Karpas-422 (cell line): ENCODE data around the gene HOXB7. TPM values are rescaled to one million over a fixed set of nuclear protein-coding genes. Genes with fewer than 3 reads are reported as not detected.

ENCODE experiments used
- DNase-seq: peaks from one replicate; pipeline ENCODE4 v3.0.0-alpha.2; 2015
- H2AFZ ChIP-seq: fragments of 200-600 bp; sonication (generic); 2 replicates; pipeline ENCODE4 v1.6.1; 2014; ENCODE audit warnings: antibody characterized with exemption, low read length, mixed read lengths
- H3K27ac ChIP-seq: fragments of 200-600 bp; sonication (generic); 2 replicates; pipeline ENCODE4 v1.5.1; 2014; ENCODE audit warnings: mild to moderate bottlenecking, low read length, moderate library complexity
- H3K27me3 ChIP-seq: fragments of 200-600 bp; sonication (generic); 2 replicates; pipeline ENCODE4 v1.6.1; 2014; ENCODE audit warnings: low read length, mixed read lengths
- H3K36me3 ChIP-seq: fragments of 200-600 bp; sonication (generic); 2 replicates; pipeline ENCODE4 v1.6.1; 2014; ENCODE audit warnings: low read length, mixed read lengths; ENCODE audit not compliant: insufficient read depth
- H3K4me1 ChIP-seq: fragments of 200-600 bp; sonication (generic); 2 replicates; pipeline ENCODE4 v1.6.1; 2014; ENCODE audit warnings: mild to moderate bottlenecking, low read length, mixed read lengths
- H3K4me2 ChIP-seq: fragments of 200-600 bp; sonication (generic); 2 replicates; pipeline ENCODE4 v1.6.1; 2014; ENCODE audit warnings: low read length, low read depth, mild to moderate bottlenecking; ENCODE audit not compliant: poor library complexity, severe bottlenecking
- H3K4me3 ChIP-seq: fragments of 200-600 bp; sonication (generic); 2 replicates; pipeline ENCODE4 v1.5.1; 2014; ENCODE audit warnings: mild to moderate bottlenecking, antibody characterized with exemption, low read length, mixed read lengths
- H3K79me2 ChIP-seq: fragments of 200-600 bp; sonication (generic); 2 replicates; pipeline ENCODE4 v1.6.1; 2014; ENCODE audit warnings: mild to moderate bottlenecking, low read length, mixed read lengths
- H3K9ac ChIP-seq: fragments of 200-600 bp; sonication (generic); 2 replicates; pipeline ENCODE4 v1.6.0; 2014; ENCODE audit warnings: low read length
- H3K9me2 ChIP-seq: fragments of 200-600 bp; sonication (generic), shearing (Covaris generic); replicated peaks from 2 replicates; pipeline ENCODE4 v1.6.0; 2014; ENCODE audit warnings: mild to moderate bottlenecking, low read length, moderate library complexity; ENCODE audit not compliant: insufficient read depth
- H3K9me3 ChIP-seq: fragments of 300-700, 200-600 bp; sonication (generic); 2 replicates; pipeline ENCODE4 v1.6.1; 2014; ENCODE audit warnings: low read length, mixed read lengths
- H4K20me1 ChIP-seq: fragments of 200-600 bp; sonication (generic); 2 replicates; pipeline ENCODE4 v1.6.1; 2014; ENCODE audit warnings: mild to moderate bottlenecking, antibody characterized with exemption, low read length, low read depth; ENCODE audit not compliant: insufficient read depth
- total RNA-seq: library from RNA; depleted of rRNA; stranded (reverse); fragments of >200 nt; shearing (Covaris generic); gene quantifications from 2 replicates; pipeline ENCODE4 v1.2.3, GENCODE V29; 2014; ENCODE audit warnings: low replicate concordance

Gene HOXB7
- total RNA-seq, 1 experiment from 2014 or later = 9.7 TPM

- Histone ChIP-seq H3K9me2 (no peaks in the 10 kb centered on the region), H4K20me1 (no peaks in the 10 kb centered on the region), H3K4me1 (peaks cover 20% of the 10 kb centered on the region), H3K27ac (no peak overlapping the region), H3K9me3 (no peaks in the 10 kb centered on the region), H3K4me2 (no peak overlapping the region), H3K9ac (no peak overlapping the region), H3K27me3 (no peaks in the 10 kb centered on the region), H3K4me3 (no peak overlapping the region), H3K79me2 (no peaks in the 10 kb centered on the region), H3K36me3 (no peaks in the 10 kb centered on the region), H2AFZ (no peak overlapping the region)
- DNase-seq = no peak
Observed at GRCh38 chr17:48631693-48632578, 21.1 kb upstream of the HOXB7 start.

GRCh38 chr17:48630925-48631692 lies 20.3 kb upstream of the HOXB7 start:
- Histone ChIP-seq H4K20me1 (no peaks in the 10 kb centered on the region), H3K9me3 (no peaks in the 10 kb centered on the region), H3K4me1 (peaks cover 20% of the 10 kb centered on the region), H3K4me3 (no peak overlapping the region), H3K9ac (no peak overlapping the region), H3K9me2 (no peaks in the 10 kb centered on the region), H3K4me2 (no peak overlapping the region), H3K27me3 (no peaks in the 10 kb centered on the region), H3K36me3 (no peaks in the 10 kb centered on the region), H2AFZ (no peak overlapping the region), H3K27ac (no peak overlapping the region), H3K79me2 (no peaks in the 10 kb centered on the region)
- DNase-seq = no peak

- Histone ChIP-seq H3K4me1 (peaks cover 16% of the 10 kb centered on the region), H3K9ac (no peak overlapping the region), H3K4me3 (no peak overlapping the region), H3K9me2 (no peaks in the 10 kb centered on the region), H3K79me2 (no peaks in the 10 kb centered on the region), H4K20me1 (no peaks in the 10 kb centered on the region), H3K4me2 (no peak overlapping the region), H3K27ac (no peak overlapping the region), H3K27me3 (no peaks in the 10 kb centered on the region), H2AFZ (no peak overlapping the region), H3K36me3 (no peaks in the 10 kb centered on the region), H3K9me3 (no peaks in the 10 kb centered on the region)
- DNase-seq = no peak
Observed at GRCh38 chr17:48630009-48630924, 19.4 kb upstream of the HOXB7 start.

GRCh38 chr17:48629411-48629759 lies 18.6 kb upstream of the HOXB7 start:
- Histone ChIP-seq H3K9me3 (no peaks in the 10 kb centered on the region), H3K4me1 (peaks cover 11% of the 10 kb centered on the region), H4K20me1 (no peaks in the 10 kb centered on the region), H3K36me3 (no peaks in the 10 kb centered on the region), H3K27me3 (no peaks in the 10 kb centered on the region), H3K4me3 (no peak overlapping the region), H3K79me2 (no peaks in the 10 kb centered on the region), H3K4me2 (no peak overlapping the region), H3K9ac (no peak overlapping the region), H2AFZ (no peak overlapping the region), H3K9me2 (no peaks in the 10 kb centered on the region), H3K27ac (no peak overlapping the region)
- no peak for DNase-seq

GRCh38 chr17:48628649-48629410 lies 18.0 kb upstream of the HOXB7 start:
- H3K4me3 ChIP-seq = no peak overlapping the region
- no peaks in the 10 kb centered on the region for H3K79me2 ChIP-seq
- no peak overlapping the region for H2AFZ ChIP-seq
- H4K20me1 ChIP-seq = no peaks in the 10 kb centered on the region
- no peak overlapping the region for H3K27ac ChIP-seq
- H3K9me3 ChIP-seq = no peaks in the 10 kb centered on the region
- no peak overlapping the region for H3K4me2 ChIP-seq
- no peaks in the 10 kb centered on the region for H3K36me3 ChIP-seq
- H3K27me3 ChIP-seq = no peaks in the 10 kb centered on the region
- H3K9me2 ChIP-seq = no peaks in the 10 kb centered on the region
- peaks cover 11% of the 10 kb centered on the region for H3K4me1 ChIP-seq
- no peak for DNase-seq
- H3K9ac ChIP-seq = no peak overlapping the region

GRCh38 chr17:48627623-48628521 lies 17.1 kb upstream of the HOXB7 start:
- no peak overlapping the region for H2AFZ ChIP-seq
- no peaks in the 10 kb centered on the region for H3K36me3 ChIP-seq
- H4K20me1 ChIP-seq = no peaks in the 10 kb centered on the region
- H3K9ac ChIP-seq = no peak overlapping the region
- H3K9me2 ChIP-seq = no peaks in the 10 kb centered on the region
- no peaks in the 10 kb centered on the region for H3K9me3 ChIP-seq
- DNase-seq = no peak
- H3K79me2 ChIP-seq = no peaks in the 10 kb centered on the region
- H3K27me3 ChIP-seq = no peaks in the 10 kb centered on the region
- no peak overlapping the region for H3K4me3 ChIP-seq
- H3K4me1 ChIP-seq = peaks cover 11% of the 10 kb centered on the region
- no peak overlapping the region for H3K27ac ChIP-seq
- H3K4me2 ChIP-seq = no peak overlapping the region

- Histone ChIP-seq H3K36me3 (no peaks in the 10 kb centered on the region), H3K4me2 (peak overlapping the region; percentile 60), H3K27ac (no peak overlapping the region), H3K9me3 (no peaks in the 10 kb centered on the region), H3K9me2 (no peaks in the 10 kb centered on the region), H3K4me1 (peaks cover 11% of the 10 kb centered on the region), H4K20me1 (no peaks in the 10 kb centered on the region), H3K4me3 (peak overlapping the region; percentile 59; the same call in 1 of the 2 replicates), H2AFZ (no peak overlapping the region; the same call in 1 of the 2 replicates), H3K27me3 (no peaks in the 10 kb centered on the region), H3K9ac (no peak overlapping the region), H3K79me2 (no peaks in the 10 kb centered on the region)
- no peak for DNase-seq
Observed at GRCh38 chr17:48627118-48627597, 16.3 kb upstream of the HOXB7 start.
